GM21717 (cell line): ENCODE data around the gene CTTN.

ENCODE experiments used
- ATAC-seq: cut with Tn5 transposase; IDR thresholded peaks from one replicate; pipeline ENCODE4 v1.9.1; 2021; ENCODE audit warnings: mild to moderate bottlenecking, moderate library complexity; ENCODE audit not compliant: unreplicated experiment

CTTN gene

GRCh38 chr11:70424765-70425344, 26.5 kb downstream of the CTTN start:
- ATAC-seq, result no peak

DNA sequence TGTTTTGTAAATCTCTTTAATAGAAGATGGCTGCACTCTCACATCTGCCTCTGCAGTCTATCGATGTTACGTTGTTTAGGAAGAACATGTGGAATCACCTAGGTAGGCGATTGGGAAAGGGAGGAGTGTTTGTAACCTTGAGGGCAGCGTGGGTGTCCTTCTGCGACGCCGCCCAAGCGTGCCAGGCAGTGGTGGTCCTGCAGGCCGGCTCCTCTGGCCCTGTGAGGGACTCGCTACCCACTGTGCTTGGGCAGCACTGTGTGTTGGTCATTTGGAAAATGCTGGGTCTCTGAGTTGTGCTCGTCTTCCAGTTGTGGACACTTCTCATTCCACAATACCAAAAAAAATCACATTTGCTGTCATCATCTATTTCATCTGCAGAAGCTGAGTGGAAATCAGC, 29.1 kb downstream of the CTTN start:
- no peak for ATAC-seq

DNA sequence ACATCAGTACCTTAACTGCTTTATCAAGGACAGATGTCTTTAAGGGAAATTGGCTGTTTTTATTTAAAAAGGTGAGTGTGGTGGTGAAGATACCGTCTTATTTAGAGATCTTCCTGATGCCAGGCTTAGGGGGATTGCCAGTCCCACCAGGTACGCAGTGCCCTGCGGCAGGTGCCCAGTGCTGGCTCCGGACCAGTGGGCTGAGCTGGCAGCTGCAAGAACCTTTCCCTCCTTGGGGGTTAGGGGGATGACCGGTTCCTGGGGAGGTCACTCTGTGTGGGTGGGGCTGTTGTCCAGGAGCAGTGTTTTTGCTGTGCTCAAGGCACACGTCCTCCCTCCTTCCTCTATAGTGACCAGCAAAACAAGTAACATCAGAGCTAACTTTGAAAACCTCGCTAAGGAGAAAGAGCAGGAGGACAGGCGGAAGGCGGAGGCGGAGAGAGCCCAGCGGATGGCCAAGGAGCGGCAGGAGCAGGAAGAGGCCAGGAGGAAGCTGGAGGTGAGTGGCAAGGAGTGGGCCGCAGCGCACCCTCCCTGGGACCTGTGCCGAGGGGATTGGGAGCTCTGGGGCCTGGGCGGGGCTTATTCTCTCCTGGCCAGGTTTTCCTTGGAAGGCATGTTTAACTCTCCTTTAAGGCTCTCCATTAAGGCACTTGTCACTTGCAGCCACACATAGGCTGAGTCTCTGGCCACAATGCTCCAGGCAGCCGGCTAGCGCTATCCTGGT, 30.5 kb downstream of the CTTN start:
- ATAC-seq, result no peak

- no peak for ATAC-seq
Observed at GRCh38 chr11:70429428-70429705, 31.0 kb downstream of the CTTN start.

GRCh38 chr11:70429724-70430521, 31.6 kb downstream of the CTTN start:
- no peak for ATAC-seq

DNA sequence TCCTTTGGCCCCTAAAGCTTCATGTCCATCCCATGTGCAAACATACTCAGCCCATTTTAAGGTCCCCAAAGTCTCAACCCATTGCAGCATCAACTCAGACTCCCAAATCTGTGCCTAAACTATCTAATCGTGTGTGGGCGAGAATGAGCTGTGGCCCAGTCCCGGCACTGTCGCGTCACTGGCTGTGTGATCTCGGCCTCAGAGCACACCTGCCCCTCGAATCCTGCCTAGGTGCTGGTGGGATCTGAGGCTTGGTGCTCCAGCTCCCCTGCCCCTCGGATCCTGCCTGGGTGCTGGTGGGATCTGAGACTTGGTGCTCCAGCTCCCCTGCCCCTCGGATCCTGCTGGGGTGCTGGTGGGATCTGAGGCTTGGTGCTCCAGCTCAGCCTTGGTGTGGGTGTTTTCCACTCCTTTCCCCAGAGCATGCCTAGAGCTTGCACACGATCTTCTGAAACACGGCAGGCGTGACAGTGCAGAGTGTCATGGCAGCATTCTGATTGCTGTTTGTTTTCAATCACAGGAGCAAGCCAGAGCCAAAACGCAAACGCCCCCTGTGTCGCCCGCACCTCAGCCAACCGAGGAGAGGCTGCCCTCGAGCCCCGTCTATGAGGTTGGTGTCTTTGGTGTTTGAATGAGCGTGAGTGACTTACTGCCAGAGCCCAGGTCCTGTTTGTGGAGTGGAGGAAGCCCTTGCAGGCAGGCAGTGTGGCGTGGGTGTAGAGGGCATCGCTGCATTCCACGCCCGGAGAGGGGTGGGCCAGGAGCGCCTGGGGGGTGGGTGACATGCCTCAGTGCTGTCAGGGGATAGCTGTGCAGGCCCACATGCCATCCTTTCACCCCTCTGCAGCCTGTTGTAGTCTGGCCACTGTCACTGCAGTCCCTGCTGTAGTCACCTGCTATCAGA, 32.6 kb downstream of the CTTN start:
- no peak for ATAC-seq

DNA sequence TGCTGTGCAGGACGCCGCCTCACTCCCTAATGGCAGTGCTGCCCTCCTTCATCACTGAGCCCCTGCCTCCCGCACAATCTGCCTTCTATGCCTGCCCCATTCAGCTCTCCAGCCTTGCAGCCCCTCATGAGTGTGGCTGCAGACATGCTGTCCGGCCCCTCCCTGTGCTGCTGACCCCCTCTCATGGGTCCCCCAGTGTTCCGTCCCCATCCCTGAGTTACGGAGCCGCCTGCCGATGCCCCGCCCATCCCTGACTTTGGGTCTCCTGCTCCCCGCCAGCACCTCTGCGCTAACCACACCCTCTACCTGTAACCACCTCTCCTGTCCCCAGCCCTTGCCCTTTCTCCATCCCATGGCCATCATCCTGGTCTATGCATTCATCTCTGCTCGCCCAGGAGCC, 33.3 kb downstream of the CTTN start:
- ATAC-seq, result no peak

DNA sequence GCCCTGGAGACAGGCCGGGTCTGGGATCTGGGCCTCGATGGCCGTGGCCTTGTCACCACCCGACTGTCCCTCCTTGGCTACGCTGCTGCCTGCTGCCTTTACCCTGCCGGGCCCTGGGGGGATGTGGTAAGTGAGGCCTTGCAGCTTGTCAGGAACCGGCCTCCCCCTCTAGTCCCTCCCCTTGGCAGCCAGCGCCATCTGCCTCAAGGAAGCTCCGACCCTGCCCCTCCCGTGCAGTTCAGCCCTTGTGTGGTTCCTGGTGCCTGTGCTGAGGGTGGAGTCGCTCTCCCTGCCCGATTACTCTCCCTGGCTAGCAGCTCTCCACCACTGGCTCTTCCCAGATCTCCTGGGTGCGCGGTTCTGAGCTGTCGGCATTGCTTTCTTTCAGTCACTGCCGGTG, 33.7 kb downstream of the CTTN start:
- ATAC-seq, result no peak

- ATAC-seq, result no peak
Observed at GRCh38 chr11:70432580-70432979, 34.3 kb downstream of the CTTN start.

DNA sequence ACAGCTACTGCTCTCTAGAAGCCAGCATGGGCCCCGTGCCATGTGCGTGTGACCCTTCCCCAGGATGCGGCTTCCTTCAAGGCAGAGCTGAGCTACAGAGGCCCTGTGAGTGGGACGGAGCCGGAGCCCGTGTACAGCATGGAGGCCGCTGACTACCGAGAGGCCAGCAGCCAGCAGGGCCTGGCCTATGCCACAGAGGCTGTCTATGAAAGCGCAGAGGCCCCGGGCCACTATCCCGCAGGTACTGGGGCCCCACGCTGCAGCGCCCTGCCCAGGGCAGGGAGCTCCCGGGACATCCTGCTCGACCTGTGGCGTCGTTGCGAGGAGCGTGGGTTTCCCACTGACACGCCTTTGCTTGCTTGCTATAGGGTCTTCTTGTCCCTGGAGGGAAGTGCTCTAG, 34.7 kb downstream of the CTTN start:
- ATAC-seq, result no peak

DNA sequence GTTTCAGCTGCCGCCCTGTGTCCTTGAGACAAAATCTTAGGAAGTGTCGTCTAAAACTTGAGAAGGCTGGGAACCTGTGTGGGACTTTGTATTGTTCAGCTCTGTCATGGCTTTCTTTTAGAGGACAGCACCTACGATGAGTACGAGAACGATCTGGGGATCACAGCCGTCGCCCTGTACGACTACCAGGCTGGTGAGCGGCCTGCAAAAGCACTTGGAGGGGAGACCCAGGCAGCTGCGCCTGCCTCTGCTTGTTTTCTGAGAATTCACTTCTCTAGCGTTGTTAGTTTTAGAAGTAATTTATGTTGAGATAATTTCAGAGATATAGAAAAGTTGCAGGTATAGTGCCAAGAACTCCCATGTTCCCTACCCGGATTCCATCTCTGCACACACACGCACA, 35.2 kb downstream of the CTTN start:
- no peak for ATAC-seq

DNA sequence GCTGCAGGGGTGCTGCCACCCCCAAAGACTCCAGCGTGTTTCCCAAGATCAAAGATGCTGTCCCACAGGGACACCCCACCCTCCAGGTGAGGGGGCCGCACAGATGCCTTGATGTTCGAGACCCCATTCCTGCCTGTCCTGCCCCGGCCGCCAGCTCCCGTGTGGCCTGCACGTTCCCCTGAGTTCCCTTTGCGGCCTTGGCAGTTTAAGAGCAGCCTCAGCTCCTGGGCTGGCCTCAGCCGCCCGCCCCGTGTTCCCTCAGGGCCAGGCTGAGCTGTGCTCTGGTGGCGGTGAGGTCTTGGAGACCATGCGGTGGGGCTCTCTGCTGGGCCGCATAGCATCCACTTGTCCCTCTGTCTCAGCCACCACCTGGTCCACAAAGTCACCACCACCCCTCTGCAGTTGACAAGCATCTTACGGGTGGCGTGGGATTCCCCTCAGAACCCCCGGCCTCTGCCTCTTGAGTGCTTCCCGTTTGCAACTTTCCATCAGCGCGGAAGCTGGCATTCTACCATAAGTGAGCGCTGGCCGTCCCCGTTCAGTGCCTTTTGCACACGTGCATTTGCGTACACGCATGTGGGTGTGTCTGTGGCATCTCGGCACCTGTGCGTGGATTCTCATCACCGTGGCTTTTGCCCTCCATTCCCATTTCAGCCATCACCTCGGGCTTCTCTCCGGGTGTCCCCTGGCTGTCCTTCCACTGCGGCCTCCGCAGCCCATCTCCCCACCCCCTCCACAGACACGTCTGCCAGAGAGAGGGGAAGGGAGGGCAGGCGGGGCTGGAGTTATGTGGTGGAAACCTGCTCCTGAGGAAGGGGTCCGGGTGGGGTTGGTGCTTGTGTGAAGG, 35.9 kb downstream of the CTTN start:
- ATAC-seq, result no peak

GRCh38 chr11:70434813-70435278, 36.5 kb downstream of the CTTN start:
- ATAC-seq, result no peak

DNA sequence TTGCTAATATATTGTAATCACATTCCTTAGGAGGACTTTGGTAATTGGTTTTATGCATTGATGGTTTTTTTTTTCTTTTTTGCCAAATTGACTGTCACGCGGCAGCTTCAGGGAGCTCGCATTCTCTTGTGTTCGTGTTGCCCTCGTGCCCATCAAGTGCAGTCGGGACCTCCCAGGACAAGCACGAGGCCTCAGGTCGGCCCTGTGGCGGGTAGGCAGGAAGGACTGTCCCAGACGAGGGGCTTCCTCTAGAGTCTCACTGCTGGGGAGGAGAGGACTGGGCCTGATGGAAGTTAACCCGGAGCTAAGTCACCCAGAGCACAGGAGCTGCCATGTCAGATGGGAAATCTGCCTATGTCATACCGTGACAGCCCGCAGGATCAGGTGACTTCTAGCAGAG, 37.0 kb downstream of the CTTN start:
- no peak for ATAC-seq

DNA sequence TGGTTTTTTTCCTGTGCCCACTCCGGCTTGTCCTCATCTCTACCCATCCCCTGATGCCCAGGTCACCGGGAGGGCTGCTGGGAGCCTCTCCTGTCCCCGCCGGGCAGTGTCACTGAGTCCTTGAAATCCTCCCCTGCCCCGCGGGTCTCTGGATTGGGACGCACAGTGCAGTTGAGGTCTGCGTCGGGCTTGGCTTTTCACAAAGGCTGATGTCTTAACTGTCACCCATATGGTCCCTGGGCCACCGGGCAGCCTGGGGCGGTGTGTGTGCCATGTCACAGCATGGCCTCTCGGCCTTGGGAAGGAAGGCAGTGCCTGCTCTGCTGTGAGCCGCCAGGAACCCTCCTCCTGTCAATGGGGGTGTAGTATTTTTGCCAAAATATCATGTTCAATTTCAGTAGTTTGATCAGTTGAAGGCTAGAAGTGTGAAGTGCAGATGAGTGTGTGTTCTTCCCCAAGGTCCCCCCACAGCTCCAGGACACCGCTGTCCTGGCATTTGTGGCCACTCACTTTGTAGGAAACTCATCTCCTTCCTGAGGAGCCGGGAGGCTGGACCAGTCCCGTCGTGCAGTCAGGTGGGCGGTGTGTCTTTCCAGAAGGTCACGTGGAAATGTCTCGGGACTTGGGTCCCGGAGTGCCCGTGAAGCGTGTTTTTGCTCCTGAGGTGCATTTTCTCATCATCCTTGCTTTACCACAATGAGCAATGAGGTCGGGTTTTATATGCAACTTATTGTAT, 37.6 kb downstream of the CTTN start:
- no peak for ATAC-seq

DNA sequence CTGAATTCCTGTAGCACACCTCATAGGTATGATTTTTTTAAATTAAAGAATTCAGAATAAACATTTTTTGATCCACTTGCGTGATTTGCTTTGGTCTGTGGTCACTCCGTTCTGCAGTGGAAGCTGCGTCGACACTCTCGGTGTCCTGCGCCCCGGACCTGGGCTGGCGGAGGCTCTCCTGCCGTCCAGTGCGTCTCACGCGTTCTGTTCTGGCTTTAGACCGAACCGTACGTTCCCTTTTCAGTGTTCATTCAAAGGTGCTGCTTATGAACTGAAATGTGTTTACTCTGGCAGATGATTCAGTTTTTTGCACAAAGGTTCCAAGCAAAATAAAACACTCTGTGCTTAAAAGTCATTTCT, 38.2 kb downstream of the CTTN start:
- ATAC-seq, result no peak

DNA sequence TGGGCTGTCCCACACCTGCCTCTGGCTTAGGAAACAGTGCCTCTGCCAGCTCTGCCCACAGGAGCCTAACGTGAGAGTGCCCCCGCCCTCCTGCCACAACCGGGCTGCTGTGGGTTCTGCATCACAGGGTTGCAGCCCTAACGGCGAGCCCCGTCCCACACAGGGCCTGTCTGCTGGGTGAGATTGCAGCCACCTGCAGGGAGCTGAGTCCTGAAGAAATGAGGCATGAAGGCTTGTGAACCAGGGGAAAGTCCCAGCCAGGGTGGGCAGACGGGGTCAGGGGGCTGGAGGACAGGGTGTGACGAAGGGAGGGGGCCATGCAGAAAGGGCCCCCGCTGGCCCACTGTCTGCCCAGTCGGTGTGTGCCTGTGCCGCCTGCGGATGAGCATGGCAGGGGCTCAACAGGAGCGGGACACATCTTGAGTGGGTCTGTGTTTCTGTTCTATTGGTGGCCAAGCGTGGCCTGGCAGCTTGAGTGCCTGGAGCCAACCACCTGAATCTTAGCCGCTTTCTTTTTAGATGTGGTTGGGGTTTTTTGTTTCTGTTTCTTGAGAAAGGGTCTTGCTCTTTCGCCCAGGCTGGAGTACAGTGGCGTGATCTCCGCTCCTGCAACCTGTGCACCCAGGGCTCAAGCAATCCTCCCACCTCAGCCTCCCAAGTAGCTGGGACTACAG, 38.9 kb downstream of the CTTN start:
- no peak for ATAC-seq

- ATAC-seq, result no peak
Observed at GRCh38 chr11:70440206-70440605, 41.9 kb downstream of the CTTN start.

DNA sequence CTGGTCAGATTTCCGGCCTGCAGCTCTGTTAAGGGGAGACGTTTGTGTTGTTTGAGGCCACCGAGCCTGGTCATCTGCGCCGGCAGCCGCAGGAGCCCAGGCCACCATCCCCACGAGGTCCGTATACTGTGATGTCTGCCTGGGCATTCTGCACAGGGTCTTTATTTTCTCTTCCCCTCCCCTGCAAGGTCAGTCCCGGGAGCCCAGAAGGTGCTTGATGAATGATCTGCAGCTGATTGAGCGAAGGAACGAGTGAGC, 45.4 kb downstream of the CTTN start:
- ATAC-seq, result no peak

DNA sequence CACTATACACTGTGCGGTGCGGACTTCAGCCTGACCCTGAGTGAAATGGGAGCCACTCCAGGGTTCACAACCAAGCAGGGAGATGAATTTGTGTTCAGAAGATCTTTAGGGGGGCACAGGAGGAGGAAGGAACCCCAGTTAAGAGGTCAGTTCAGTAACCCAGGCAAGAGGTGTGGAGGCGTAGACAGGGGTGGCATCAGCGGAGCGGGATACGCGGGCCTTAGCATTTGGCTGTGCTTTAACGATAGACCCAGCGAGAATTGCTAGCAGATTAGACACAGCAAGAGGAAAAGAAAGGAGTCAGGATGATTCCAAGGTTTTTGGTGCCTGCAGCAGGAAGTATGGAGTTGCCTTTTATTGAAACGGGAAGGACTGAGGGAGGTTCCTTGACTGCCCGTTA, 46.8 kb downstream of the CTTN start:
- ATAC-seq, result no peak
